HEK293T (cell line): ENCODE data around the gene TFDP3.

Experiments
- ARNT ChIP-seq: fragments of 450-650 bp; IDR thresholded peaks from 2 replicates; pipeline ENCODE4 v1.6.1; 2017; ENCODE audit warnings: mild to moderate bottlenecking
- BHLHE40 ChIP-seq: fragments of 450-650 bp; IDR thresholded peaks from 2 replicates; pipeline ENCODE4 v1.6.1; 2016; ENCODE audit warnings: mild to moderate bottlenecking, moderate library complexity, borderline replicate concordance
- CTBP1 ChIP-seq: fragments of 450-650 bp; IDR thresholded peaks from 2 replicates; pipeline ENCODE4 v1.6.1; 2016; ENCODE audit warnings: borderline replicate concordance
- FOXK2 ChIP-seq: fragments of 450-650 bp; IDR thresholded peaks from 2 replicates; pipeline ENCODE4 v1.6.1; 2016; ENCODE audit warnings: mild to moderate bottlenecking
- FOXM1 ChIP-seq: fragments of 450-650 bp; IDR thresholded peaks from 2 replicates; pipeline ENCODE4 v1.6.1; 2017; ENCODE audit warnings: mild to moderate bottlenecking, borderline replicate concordance
- NFRKB ChIP-seq: fragments of 450-650 bp; IDR thresholded peaks from 2 replicates; pipeline ENCODE4 v1.6.1; 2016; ENCODE audit warnings: mild to moderate bottlenecking, moderate library complexity
- SP1 ChIP-seq: fragments of 450-650 bp; IDR thresholded peaks from 2 replicates; pipeline ENCODE4 v1.6.1; 2017
- SUZ12 ChIP-seq: fragments of 450-650 bp; IDR thresholded peaks from 2 replicates; pipeline ENCODE4 v1.6.1; 2016; ENCODE audit warnings: mild to moderate bottlenecking

DNA sequence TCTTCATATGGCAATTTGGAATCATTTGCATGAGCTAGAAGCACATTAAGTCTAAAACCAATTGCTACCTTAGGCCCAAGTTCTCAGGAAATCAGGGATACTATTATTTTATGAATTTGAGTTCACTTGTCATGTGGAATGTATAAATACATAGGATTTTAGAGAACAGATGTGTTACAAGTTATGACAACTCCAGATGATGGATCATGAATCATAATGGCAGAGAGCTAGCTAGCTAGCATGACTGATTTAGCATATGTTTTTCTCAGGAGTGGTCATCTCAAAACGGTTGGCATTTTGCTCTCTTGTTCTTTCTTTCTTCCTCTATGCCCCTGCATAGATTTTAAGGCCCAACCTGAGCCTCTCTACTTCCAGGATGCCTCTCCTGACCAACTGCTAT lies 14.2 kb upstream of the TFDP3 start:
- no peak for TF ChIP-seq SUZ12
- TF ChIP-seq SP1 = no peak
- TF ChIP-seq CTBP1 = no peak
- no peak for TF ChIP-seq FOXM1
- TF ChIP-seq ARNT = no peak
- TF ChIP-seq NFRKB = no peak
- no peak for TF ChIP-seq BHLHE40
- no peak for TF ChIP-seq FOXK2
